Gastrocnemius medialis (tissue), 4 donors: ENCODE results near the gene CEL. TPM values are rescaled to one million over a fixed set of nuclear protein-coding genes. Genes with fewer than 3 reads are reported as not detected.
"Not testable (repeated sequence)": the region's sequence is repeated elsewhere in the genome, so short reads cannot be mapped to it uniquely, and the experiment has no call there.

Experiments used
- ATAC-seq, 2 donors: fragments of 150-250 bp; one replicate each; pipeline ENCODE4 v1.9.1; 2016
- DNase-seq, 2 donors: peaks; one replicate each; pipeline ENCODE4 v3.0.0-alpha.2; 2019
- H3K27ac ChIP-seq, 4 donors: fragments of 200-600 bp; sonication (generic); 1 replicate in 1 of 4; 2 replicates in 3 of 4; pipeline ENCODE4 v1.5.1; 2016 to 2018; ENCODE audit warnings: mild to moderate bottlenecking in 2 of 4, moderate library complexity in 1 of 4
- H3K27me3 ChIP-seq, 3 donors: fragments of 200-600 bp; sonication (generic) in 2 of 3; 1 replicate in 1 of 3; 2 replicates in 2 of 3; pipeline versions ENCODE4 v1.5.1 to v1.6.0; 2016 to 2019; ENCODE audit warnings: mild to moderate bottlenecking in 1 of 3, moderate library complexity in 1 of 3
- H3K36me3 ChIP-seq, 2 donors: fragments of 200-600 bp; sonication (generic) in 1 of 2; one replicate each; pipeline ENCODE4 v1.5.1; 2017 to 2018
- H3K4me1 ChIP-seq, 2 donors: fragments of 200-600 bp; sonication (generic) in 1 of 2; one replicate each; pipeline ENCODE4 v1.5.1; 2016 to 2017; ENCODE audit warnings: mild to moderate bottlenecking in 2 of 2
- H3K4me3 ChIP-seq, 4 donors: fragments of 200-600 bp; sonication (generic) in 3 of 4; 1 replicate in 1 of 4; 2 replicates in 3 of 4; pipeline ENCODE4 v1.5.1; 2016 to 2019; ENCODE audit warnings: mild to moderate bottlenecking in 2 of 4
- H3K9me3 ChIP-seq, 3 donors: fragments of 200-600 bp; sonication (generic) in 2 of 3; 1 replicate in 1 of 3; 2 replicates in 2 of 3; pipeline ENCODE4 v1.5.1; 2016 to 2019
- POLR2A ChIP-seq, 2 donors: fragments of 450-650 bp; IDR thresholded peaks; one replicate each; pipeline ENCODE4 v1.6.1; 2017; ENCODE audit warnings: antibody characterized with exemption in 2 of 2, mild to moderate bottlenecking in 2 of 2, moderate library complexity in 2 of 2
- in situ Hi-C, 4 donors: fragments of 200-750 bp; cut with MboI; loops; one replicate each; pipeline versions ENCODE4 v1.15.0 to v1.8.0; 2017; ENCODE audit warnings: low sequenced_read_pairs in 4 of 4
- intact Hi-C: fragments of 100-400 bp; cut with DNase I; formaldehyde crosslinking; loops from one replicate; pipeline ENCODE4 v1.15.1; 2023; ENCODE audit warnings: low total_unique reads
- total RNA-seq, 4 donors: library from RNA; depleted of rRNA; stranded (reverse); fragments of >200 nt; gene quantifications; one replicate each; pipeline versions ENCODE4 v1.1.0 to v1.2.3, GENCODE V29; 2016
- TF ChIP-seq, protein P1 (sequence below), 5 experiments: fragments of 450-650 bp in 3 of 5; fragments of 200-600 bp in 2 of 5; sonication (generic) in 2 of 5; IDR thresholded peaks in 4 of 5; conservative IDR thresholded peaks in 1 of 5; 1 replicate in 4 of 5; 2 replicates in 1 of 5; pipeline ENCODE4 v1.5.1; 2016 to 2019; ENCODE audit warnings: antibody characterized with exemption in 5 of 5, mild to moderate bottlenecking in 3 of 5, moderate library complexity in 3 of 5

Gene CEL
- total RNA-seq, 4 donors from 2014 or later = 0.13 to 1.8 TPM; not detected in 2

- Histone ChIP-seq H3K27me3 (no peaks in the 10 kb centered on the region), H3K4me1 (peaks cover 15 to 17% of the 10 kb centered on the region in 2 donors), H3K36me3 (peaks cover 0 to 50% of the 10 kb centered on the region in 2 donors), H3K9me3 (no peaks in the 10 kb centered on the region), H3K27ac (no peak overlapping the region), H3K4me3 (no peak overlapping the region)
- intact Hi-C loops (no loop called here), in situ Hi-C loops (no loop called here)
- DNase-seq (no peak), ATAC-seq (no peak)
- TF ChIP-seq, protein P1, sequence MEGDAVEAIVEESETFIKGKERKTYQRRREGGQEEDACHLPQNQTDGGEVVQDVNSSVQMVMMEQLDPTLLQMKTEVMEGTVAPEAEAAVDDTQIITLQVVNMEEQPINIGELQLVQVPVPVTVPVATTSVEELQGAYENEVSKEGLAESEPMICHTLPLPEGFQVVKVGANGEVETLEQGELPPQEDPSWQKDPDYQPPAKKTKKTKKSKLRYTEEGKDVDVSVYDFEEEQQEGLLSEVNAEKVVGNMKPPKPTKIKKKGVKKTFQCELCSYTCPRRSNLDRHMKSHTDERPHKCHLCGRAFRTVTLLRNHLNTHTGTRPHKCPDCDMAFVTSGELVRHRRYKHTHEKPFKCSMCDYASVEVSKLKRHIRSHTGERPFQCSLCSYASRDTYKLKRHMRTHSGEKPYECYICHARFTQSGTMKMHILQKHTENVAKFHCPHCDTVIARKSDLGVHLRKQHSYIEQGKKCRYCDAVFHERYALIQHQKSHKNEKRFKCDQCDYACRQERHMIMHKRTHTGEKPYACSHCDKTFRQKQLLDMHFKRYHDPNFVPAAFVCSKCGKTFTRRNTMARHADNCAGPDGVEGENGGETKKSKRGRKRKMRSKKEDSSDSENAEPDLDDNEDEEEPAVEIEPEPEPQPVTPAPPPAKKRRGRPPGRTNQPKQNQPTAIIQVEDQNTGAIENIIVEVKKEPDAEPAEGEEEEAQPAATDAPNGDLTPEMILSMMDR (IDR thresholded peaks at IDR 0.05 in 4 of 5, conservative IDR thresholded peaks at IDR 0.05 in 1 of 5) = no peak
- no peak for TF ChIP-seq POLR2A (IDR thresholded peaks at IDR 0.05)
Observed at GRCh38 chr9:133058071-133058470, 3.7 kb upstream of the CEL start.

DNA sequence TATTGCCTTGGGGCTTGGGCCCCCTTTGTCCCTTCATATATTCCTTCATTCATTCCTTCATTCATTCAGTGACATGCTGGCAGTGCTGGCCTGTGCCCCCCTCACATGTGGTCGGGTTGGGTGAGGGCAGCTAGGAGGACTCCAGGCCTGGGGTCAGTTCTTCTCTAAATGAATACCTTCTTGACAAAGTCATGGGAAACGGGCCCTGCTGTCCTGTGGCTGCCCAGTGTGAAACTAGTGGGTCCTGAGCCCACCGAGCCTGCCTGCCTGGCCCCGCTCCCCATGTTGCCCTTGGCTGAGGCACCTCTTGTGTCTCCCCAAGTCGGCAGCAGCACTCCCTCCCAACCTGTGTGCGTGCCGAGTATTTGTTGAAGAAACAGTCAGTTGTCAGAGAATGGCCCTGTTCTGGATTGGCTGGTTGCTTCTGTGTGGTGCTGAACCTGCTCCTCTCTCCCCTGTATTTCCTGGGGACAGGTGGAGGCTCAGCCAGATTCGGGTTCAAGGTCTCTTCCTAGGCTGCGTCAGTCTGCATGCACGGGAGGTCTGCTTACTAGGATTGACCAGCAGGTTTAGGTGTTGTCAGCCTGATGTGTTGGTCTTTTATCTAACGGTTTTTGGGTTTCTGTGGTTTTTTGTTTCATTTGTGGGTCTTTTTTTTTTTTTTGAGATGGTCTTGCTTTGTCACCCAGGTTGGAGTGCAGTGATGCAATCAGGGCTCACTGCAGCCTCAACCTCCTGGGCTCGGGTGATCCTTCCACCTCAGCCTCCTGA, 3.0 kb upstream of the CEL start:
- intact Hi-C loops (no loop called here), in situ Hi-C loops (no loop called here)
- Histone ChIP-seq H3K27me3 (no peaks in the 10 kb centered on the region), H3K36me3 (peaks cover 0 to 44% of the 10 kb centered on the region in 2 donors), H3K4me3 (no peak overlapping the region), H3K27ac (no peak overlapping the region), H3K4me1 (peaks cover 15 to 17% of the 10 kb centered on the region in 2 donors), H3K9me3 (no peaks in the 10 kb centered on the region)
- no peak for ATAC-seq
- no peak for DNase-seq
- TF ChIP-seq, protein P1 (IDR thresholded peaks at IDR 0.05 in 4 of 5, conservative IDR thresholded peaks at IDR 0.05 in 1 of 5) = no peak
- no peak for TF ChIP-seq POLR2A (IDR thresholded peaks at IDR 0.05)

DNA sequence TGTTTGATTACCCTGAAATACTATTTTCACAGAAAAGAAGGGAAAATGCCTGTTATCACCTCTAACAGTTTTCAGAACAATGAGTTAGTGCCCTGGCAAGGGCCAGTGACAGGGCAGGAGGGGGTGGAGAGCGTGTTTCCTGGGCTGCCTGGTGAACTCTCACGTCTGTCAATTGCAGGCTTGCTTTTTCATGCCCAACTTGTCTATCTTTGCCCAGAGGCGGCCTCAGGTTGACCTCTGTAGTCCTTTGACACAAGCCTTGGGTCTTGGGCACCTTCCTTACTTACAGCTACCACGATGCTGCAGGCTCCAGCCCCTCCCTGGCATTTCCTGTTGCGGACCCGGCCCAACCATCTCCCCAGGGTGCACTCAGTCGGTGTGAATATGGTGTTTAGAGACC, 2.2 kb upstream of the CEL start:
- no peak overlapping the region for H3K4me3 ChIP-seq
- intact Hi-C loops = no loop called here
- DNase-seq = no peak
- in situ Hi-C loops = no loop called here
- H3K27ac ChIP-seq = no peak overlapping the region
- peaks cover 0 to 36% of the 10 kb centered on the region in 2 donors for H3K36me3 ChIP-seq
- peaks cover 9 to 11% of the 10 kb centered on the region in 2 donors for H3K4me1 ChIP-seq
- TF ChIP-seq POLR2A (IDR thresholded peaks at IDR 0.05) = no peak
- TF ChIP-seq, protein P1 (IDR thresholded peaks at IDR 0.05 in 4 of 5, conservative IDR thresholded peaks at IDR 0.05 in 1 of 5) = no peak
- no peaks in the 10 kb centered on the region for H3K9me3 ChIP-seq
- no peaks in the 10 kb centered on the region for H3K27me3 ChIP-seq
- ATAC-seq = no peak

DNA sequence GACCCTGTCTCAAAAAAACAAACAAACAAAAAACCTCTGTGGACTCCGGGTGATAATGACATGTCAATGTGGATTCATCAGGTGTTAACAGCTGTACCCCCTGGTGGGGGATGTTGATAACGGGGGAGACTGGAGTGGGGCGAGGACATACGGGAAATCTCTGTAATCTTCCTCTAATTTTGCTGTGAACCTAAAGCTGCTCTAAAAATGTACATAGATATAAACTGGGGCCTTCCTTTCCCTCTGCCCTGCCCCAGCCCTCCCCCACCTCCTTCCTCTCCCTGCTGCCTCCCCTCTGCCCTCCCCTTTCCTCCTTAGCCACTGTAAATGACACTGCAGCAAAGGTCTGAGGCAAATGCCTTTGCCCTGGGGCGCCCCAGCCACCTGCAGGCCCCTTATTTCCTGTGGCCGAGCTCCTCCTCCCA, 1.4 kb upstream of the CEL start:
- TF ChIP-seq, protein P1 (IDR thresholded peaks at IDR 0.05 in 4 of 5, conservative IDR thresholded peaks at IDR 0.05 in 1 of 5) = no peak
- TF ChIP-seq POLR2A (IDR thresholded peaks at IDR 0.05) = no peak

DNA sequence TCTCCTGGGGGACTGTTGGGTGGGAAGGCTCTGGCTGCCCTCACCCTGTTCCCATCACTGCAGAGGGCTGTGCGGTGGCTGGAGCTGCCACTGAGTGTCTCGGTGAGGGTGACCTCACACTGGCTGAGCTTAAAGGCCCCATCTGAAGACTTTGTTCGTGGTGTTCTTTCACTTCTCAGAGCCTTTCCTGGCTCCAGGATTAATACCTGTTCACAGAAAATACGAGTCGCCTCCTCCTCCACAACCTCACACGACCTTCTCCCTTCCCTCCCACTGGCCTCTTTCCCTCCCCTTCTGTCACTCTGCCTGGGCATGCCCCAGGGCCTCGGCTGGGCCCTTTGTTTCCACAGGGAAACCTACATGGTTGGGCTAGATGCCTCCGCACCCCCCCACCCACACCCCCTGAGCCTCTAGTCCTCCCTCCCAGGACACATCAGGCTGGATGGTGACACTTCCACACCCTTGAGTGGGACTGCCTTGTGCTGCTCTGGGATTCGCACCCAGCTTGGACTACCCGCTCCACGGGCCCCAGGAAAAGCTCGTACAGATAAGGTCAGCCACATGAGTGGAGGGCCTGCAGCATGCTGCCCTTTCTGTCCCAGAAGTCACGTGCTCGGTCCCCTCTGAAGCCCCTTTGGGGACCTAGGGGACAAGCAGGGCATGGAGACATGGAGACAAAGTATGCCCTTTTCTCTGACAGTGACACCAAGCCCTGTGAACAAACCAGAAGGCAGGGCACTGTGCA, 590 bp upstream of the CEL start:
- H3K4me1 ChIP-seq, intact Hi-C loops, H3K4me3 ChIP-seq, H3K27ac ChIP-seq, H3K27me3 ChIP-seq, ATAC-seq, H3K9me3 ChIP-seq, in situ Hi-C loops, DNase-seq: not testable (repeated sequence)
- H3K36me3 ChIP-seq = peaks cover 0 to 29% of the 10 kb centered on the region in 2 donors

More for the DNA sequence above, 1.4 kb upstream of the CEL start:
- Histone ChIP-seq H3K27me3 (no peaks in the 10 kb centered on the region), H3K4me3 (no peak overlapping the region), H3K4me1 (peaks cover under 1 to 3% of the 10 kb centered on the region in 2 donors), H3K36me3 (peaks cover 0 to 36% of the 10 kb centered on the region in 2 donors), H3K9me3 (no peaks in the 10 kb centered on the region), H3K27ac (no peak overlapping the region)
- DNase-seq (no peak), ATAC-seq (no peak)
- intact Hi-C loops = no loop called here
- in situ Hi-C loops = no loop called here

DNA sequence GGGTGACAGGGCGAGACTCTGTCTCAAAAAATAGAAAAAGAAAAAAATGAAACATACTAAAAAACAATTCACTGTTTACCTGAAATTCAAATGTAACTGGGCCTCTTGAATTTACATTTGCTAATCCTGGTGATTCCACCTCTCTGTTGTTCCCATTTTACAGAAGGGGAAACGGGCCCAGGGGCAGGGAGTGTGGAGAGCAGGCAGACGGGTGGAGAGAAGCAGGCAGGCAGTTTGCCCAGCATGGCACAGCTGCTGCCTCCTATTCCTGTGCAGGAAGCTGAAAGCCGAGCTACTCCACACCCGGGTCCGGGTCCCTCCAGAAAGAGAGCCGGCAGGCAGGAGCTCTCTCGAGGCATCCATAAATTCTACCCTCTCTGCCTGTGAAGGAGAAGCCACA, 788 bp downstream of the CEL start:
- in situ Hi-C loops, ATAC-seq: not testable (repeated sequence)

More for the DNA sequence above, 788 bp downstream of the CEL start:
- H3K36me3 ChIP-seq = peaks cover 0 to 15% of the 10 kb centered on the region in 2 donors
- H3K4me1 ChIP-seq, H3K27me3 ChIP-seq, intact Hi-C loops, H3K4me3 ChIP-seq, DNase-seq, H3K27ac ChIP-seq, H3K9me3 ChIP-seq: not testable (repeated sequence)
